ENCODE measurements around the gene ABL2. TPM values are rescaled to one million over a fixed set of nuclear protein-coding genes. Genes with fewer than 3 reads are reported as not detected.

The ABL2 gene
- total and polyA plus RNA-seq, 9 of the 15 experiments (the other 6 are each of a cell fraction or from before 2014, with no cell fraction given): 1.4 to 15.0 (median 8.6) TPM

DNA sequence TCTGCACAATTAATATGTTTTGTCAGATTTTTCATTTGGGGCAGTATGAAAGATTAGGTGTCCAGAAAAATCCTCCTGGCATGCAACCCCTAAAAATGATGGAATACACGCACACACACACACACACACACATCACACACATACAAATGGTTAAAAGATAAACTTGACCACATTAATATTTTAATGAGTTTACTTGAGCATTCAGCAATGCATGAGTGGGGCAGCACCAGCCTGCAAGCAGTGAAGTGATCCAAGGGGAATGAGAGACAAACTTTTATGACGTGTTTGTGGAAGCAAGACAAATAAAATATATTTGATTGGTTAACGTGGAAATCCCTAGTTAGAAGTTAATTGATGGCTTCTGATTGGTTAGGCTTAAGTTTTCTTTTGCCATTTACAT lies 35.0 kb upstream of the ABL2 start:
- intact Hi-C loops (cut with micrococcal nuclease) (no loop called here), in situ Hi-C loops (cut with MboI) (no loop called here)
- Histone ChIP-seq H3K4me1 (replicated peaks in 1 of 2; ENCODE audit: control insufficient read depth in 2 of 2, insufficient read depth in 2 of 2, low read length in 2 of 2) (no peaks in the 10 kb centered on the region), H3K9ac (ENCODE audit: insufficient read depth in 1 of 2, low read depth in 2 of 2, low read length in 2 of 2) (no peak overlapping the region), H2AFZ (ENCODE audit: low read depth, low read length) (no peak overlapping the region), H3K4me2 (ENCODE audit: insufficient read depth, low read length) (no peak overlapping the region), H3K27me3 (ENCODE audit: control insufficient read depth in 2 of 2, insufficient read depth in 2 of 2, low read length in 2 of 2) (peaks cover 0 to 10% of the 10 kb centered on the region in 2 experiments; a peak in 3 of 5 replicates), H3K4me3 (no peak overlapping the region), H3K9me1 (ENCODE audit: control insufficient read depth, insufficient read depth, low read length) (no peaks in the 10 kb centered on the region), H4K20me1 (replicated peaks; ENCODE audit: control insufficient read depth, insufficient read depth, low read length) (no peaks in the 10 kb centered on the region), H3K27ac (ENCODE audit: extremely low read depth, low read depth, low read length) (no peak overlapping the region), H3K79me2 (ENCODE audit: control insufficient read depth, insufficient read depth, low read length) (no peaks in the 10 kb centered on the region), H3K9me3 (replicated peaks; ENCODE audit: control insufficient read depth, insufficient read depth, low read depth, low read length) (no peaks in the 10 kb centered on the region), H3K36me3 (ENCODE audit: control insufficient read depth, insufficient read depth, low read length) (no peaks in the 10 kb centered on the region)
- FAIRE-seq: no peak
- WGBS (ENCODE audit: insufficient coverage, low coverage, missing lambda C conversion rate): 1% methylated on average over 3 of the region's 3 CpGs
- TF ChIP-seq CBFB (CRISPR knock-in tag; IDR thresholded peaks at IDR 0.05): no peak
- TF ChIP-seq ZFP36 (IDR thresholded peaks at IDR 0.05; ENCODE audit: low read depth, low read length, partially characterized antibody): no peak
- no peak for TF ChIP-seq ZNF124 (CRISPR knock-in tag; IDR thresholded peaks at IDR 0.05)
- no peak for TF ChIP-seq PRMT5 (CRISPR knock-in tag; IDR thresholded peaks at IDR 0.05)
- no peak for TF ChIP-seq DLX4 (CRISPR knock-in tag; IDR thresholded peaks at IDR 0.05)
- no peak for TF ChIP-seq POU5F1 (IDR thresholded peaks at IDR 0.05; ENCODE audit: borderline replicate concordance, low read depth, low read length, partially characterized antibody)
- no peak for TF ChIP-seq XRCC5 (IDR thresholded peaks at IDR 0.05; ENCODE audit: low read depth, low read length)
- no peak for TF ChIP-seq NCOA1 (IDR thresholded peaks at IDR 0.05; ENCODE audit: low read depth)
- BruUV-seq (replicated peaks): no TSS peak
- CTCF ChIA-PET (ENCODE audit: low intra/inter-chr PET ratio): no interaction called here
- POLR2A ChIA-PET: no interaction called here
- no peak for ATAC-seq
- DNase-seq (ENCODE audit: extremely low read depth in 1 of 4, low spot score in 3 of 4): no peak
